Neural progenitor cell (in vitro differentiated cells): ENCODE results near the gene FAAH2.

Source experiments
- CTCF ChIP-seq: fragments of 200-600 bp; sonication (generic); IDR thresholded peaks from 2 replicates; pipeline ENCODE4 v1.5.1; 2017; ENCODE audit warnings: antibody characterized with exemption, mild to moderate bottlenecking
- EZH2 ChIP-seq: fragments of 200-600 bp; sonication (generic); IDR thresholded peaks from 2 replicates; pipeline ENCODE4 v1.6.1; 2017; ENCODE audit warnings: antibody characterized with exemption, mild to moderate bottlenecking, moderate library complexity

DNA sequence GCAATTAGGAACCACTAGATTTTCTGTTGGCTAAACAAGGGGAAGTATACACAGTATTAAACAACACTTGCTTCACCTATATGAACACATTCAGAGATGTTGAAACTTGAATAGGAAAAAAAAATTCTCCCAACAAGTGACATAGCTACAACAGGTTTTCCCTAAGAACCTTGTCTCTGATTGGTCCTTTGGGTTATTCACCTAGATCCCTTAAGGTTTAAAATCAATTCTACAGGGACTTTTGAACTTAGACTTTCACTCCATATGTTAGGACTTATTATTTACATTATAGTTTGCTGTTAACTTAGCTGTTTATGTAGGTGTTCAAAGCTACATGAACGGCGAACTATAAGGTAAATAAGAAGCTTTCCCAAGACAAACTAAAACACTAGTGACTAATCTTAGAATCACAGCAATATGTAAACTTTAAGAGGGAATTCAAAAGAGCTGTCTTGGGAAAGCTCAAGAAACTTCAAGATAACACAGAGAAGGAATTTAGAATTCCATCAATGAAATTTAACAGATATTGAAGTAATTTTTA lies 233.1 kb downstream of the FAAH2 start:
- TF ChIP-seq CTCF (no peak), EZH2 (no peak)
